Suprapubic skin (tissue), 4 donors: ENCODE measurements around the gene ITGB4. TPM values are rescaled to one million over a fixed set of nuclear protein-coding genes. Genes with fewer than 3 reads are reported as not detected.

Experiments used
- DNase-seq, 2 donors: peaks; one replicate each; pipeline ENCODE4 v3.0.0-alpha.2; 2019; ENCODE audit warnings: low spot score in 2 of 2
- H3K27ac ChIP-seq: fragments of 200-600 bp; sonication (generic); one replicate; pipeline ENCODE4 v1.5.1; 2019
- H3K27me3 ChIP-seq: fragments of 200-600 bp; sonication (generic); one replicate; pipeline ENCODE4 v1.5.1; 2019
- H3K36me3 ChIP-seq: fragments of 200-600 bp; sonication (generic); one replicate; pipeline ENCODE4 v1.5.1; 2019
- H3K4me1 ChIP-seq: fragments of 200-600 bp; sonication (generic); one replicate; pipeline ENCODE4 v1.5.1; 2019
- H3K4me3 ChIP-seq: fragments of 200-600 bp; sonication (generic); one replicate; pipeline ENCODE4 v1.5.1; 2019; ENCODE audit warnings: mild to moderate bottlenecking
- H3K9me3 ChIP-seq: fragments of 200-600 bp; sonication (generic); one replicate; pipeline ENCODE4 v1.5.1; 2019
- EP300 ChIP-seq: sonication (generic); formaldehyde crosslinking; IDR thresholded peaks from one replicate; pipeline ENCODE4 v1.6.1; 2017; ENCODE audit warnings: antibody characterized with exemption
- POLR2A ChIP-seq, 2 donors: fragments of 450-650 bp; IDR thresholded peaks; one replicate each; pipeline ENCODE4 v1.6.1; 2017; ENCODE audit warnings: antibody characterized with exemption in 2 of 2, mild to moderate bottlenecking in 2 of 2, moderate library complexity in 2 of 2
- POLR2AphosphoS5 ChIP-seq, 3 donors: sonication (generic); formaldehyde crosslinking; IDR thresholded peaks; one replicate each; pipeline ENCODE4 v1.6.1; 2017; ENCODE audit warnings: antibody characterized with exemption in 3 of 3
- WGBS: methylation state at CpG from one replicate; pipeline ENCODE4 v1.1.5; 2018; 5-methylcytosine and 5-hydroxymethylcytosine counted together
- total RNA-seq, 4 donors: library from RNA; depleted of rRNA; stranded (reverse); fragments of >200 nt; gene quantifications; one replicate each; pipeline ENCODE4 v1.1.0, GENCODE V29; 2016
- TF ChIP-seq, protein P1 (sequence below), 2 donors: fragments of 200-600 bp in 1 of 2; fragments of 450-650 bp in 1 of 2; sonication (generic) in 1 of 2; IDR thresholded peaks; one replicate each; pipeline ENCODE4 v1.5.1; 2016 to 2019; ENCODE audit warnings: antibody characterized with exemption in 2 of 2, mild to moderate bottlenecking in 1 of 2, moderate library complexity in 1 of 2

The ITGB4 gene
- total RNA-seq, 4 donors from 2014 or later = 382 to 583 (median 474) TPM

DNA sequence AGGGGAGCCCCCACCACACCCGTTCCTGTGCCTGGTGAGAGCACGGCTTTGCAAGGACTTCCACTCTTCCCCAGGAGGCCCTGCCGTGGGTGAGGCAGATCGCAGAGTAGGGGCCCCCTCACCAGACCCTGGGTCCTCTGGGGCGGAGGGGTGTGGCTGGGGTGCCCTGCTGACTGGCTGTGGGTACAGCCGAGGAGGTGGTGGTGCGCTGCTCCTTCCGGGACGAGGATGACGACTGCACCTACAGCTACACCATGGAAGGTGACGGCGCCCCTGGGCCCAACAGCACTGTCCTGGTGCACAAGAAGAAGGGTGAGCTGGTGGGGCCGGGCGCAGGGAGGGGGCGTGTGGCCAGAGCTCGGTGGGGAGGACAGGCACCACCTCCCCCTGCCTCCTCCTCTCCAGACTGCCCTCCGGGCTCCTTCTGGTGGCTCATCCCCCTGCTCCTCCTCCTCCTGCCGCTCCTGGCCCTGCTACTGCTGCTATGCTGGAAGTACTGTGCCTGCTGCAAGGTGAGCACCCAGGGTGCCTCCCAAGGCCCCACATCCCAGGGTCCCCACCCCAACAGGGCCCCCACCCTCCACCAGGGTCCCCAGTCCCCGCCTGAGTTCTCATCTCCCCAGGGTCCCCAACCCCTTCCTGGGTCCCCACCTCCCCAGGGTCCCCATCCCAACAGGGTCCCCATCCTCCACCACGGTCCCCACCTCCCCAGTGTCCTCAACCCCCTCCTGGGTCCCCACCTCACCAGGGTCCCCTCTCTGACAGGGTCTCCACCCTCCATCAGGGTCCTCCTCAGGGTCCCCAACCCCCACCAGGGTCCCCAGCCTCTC, 16.1 kb downstream of the ITGB4 start:
- Histone ChIP-seq H3K4me1 (no peaks in the 10 kb centered on the region), H3K27me3 (no peaks in the 10 kb centered on the region), H3K36me3 (peaks cover 78% of the 10 kb centered on the region), H3K4me3 (no peak overlapping the region), H3K27ac (no peak overlapping the region), H3K9me3 (no peaks in the 10 kb centered on the region)
- 75% methylated on average over 11 of the region's 20 CpGs for WGBS
- TF ChIP-seq POLR2AphosphoS5 (IDR thresholded peaks at IDR 0.05) = no peak
- no peak for TF ChIP-seq POLR2A (IDR thresholded peaks at IDR 0.05)
- TF ChIP-seq, protein P1, sequence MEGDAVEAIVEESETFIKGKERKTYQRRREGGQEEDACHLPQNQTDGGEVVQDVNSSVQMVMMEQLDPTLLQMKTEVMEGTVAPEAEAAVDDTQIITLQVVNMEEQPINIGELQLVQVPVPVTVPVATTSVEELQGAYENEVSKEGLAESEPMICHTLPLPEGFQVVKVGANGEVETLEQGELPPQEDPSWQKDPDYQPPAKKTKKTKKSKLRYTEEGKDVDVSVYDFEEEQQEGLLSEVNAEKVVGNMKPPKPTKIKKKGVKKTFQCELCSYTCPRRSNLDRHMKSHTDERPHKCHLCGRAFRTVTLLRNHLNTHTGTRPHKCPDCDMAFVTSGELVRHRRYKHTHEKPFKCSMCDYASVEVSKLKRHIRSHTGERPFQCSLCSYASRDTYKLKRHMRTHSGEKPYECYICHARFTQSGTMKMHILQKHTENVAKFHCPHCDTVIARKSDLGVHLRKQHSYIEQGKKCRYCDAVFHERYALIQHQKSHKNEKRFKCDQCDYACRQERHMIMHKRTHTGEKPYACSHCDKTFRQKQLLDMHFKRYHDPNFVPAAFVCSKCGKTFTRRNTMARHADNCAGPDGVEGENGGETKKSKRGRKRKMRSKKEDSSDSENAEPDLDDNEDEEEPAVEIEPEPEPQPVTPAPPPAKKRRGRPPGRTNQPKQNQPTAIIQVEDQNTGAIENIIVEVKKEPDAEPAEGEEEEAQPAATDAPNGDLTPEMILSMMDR (IDR thresholded peaks at IDR 0.05) = no peak
- no peak for TF ChIP-seq EP300
- peak in 1 of 2 donors; percentile 58 for DNase-seq

DNA sequence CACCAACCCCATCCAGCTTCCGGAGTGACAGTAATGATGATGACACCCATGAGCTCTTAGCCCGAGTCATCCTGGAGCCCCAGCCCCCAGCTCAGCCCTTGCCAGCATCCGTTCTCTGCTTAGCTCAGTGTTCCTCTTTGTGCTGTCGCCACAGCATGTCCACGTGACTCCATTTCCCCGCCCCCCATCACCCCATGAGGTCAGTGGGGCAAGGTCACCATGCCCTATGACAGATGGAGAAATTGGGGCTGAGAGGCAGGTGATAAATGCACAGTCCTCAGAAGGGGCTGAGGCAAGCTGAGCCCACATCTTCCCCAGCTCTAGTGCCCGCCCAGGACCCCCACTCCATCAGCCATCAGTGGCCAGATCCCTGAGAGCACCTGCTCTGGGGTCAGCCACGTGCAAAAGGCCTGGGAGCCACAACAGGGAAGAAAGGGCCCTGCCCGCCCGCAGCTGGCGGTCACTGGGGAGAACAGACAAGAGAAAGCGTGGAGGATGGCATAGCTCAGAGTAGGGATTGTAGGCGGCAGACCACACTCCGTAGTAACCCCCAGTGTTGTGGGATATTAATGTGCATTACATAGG, 17.1 kb downstream of the ITGB4 start:
- no peak overlapping the region for H3K27ac ChIP-seq
- no peaks in the 10 kb centered on the region for H3K4me1 ChIP-seq
- H3K36me3 ChIP-seq = peaks cover 86% of the 10 kb centered on the region
- WGBS = 69% methylated on average over 11 of the region's 14 CpGs
- no peak for TF ChIP-seq POLR2AphosphoS5 (IDR thresholded peaks at IDR 0.05)
- no peak for TF ChIP-seq POLR2A (IDR thresholded peaks at IDR 0.05)
- TF ChIP-seq, protein P1 (IDR thresholded peaks at IDR 0.05) = no peak
- TF ChIP-seq EP300 = no peak
- peak in 1 of 2 donors; percentile 59 for DNase-seq
- no peaks in the 10 kb centered on the region for H3K27me3 ChIP-seq
- no peak overlapping the region for H3K4me3 ChIP-seq
- no peaks in the 10 kb centered on the region for H3K9me3 ChIP-seq

GRCh38 chr17:75739174-75739573, 17.9 kb downstream of the ITGB4 start:
- no peak for DNase-seq
- Histone ChIP-seq H3K9me3 (no peaks in the 10 kb centered on the region), H3K4me3 (no peak overlapping the region), H3K4me1 (no peaks in the 10 kb centered on the region), H3K36me3 (peaks cover 85% of the 10 kb centered on the region), H3K27ac (no peak overlapping the region), H3K27me3 (no peaks in the 10 kb centered on the region)
- WGBS = 89% methylated on average over 7 of the region's 7 CpGs
- no peak for TF ChIP-seq POLR2A (IDR thresholded peaks at IDR 0.05)
- no peak for TF ChIP-seq EP300
- TF ChIP-seq, protein P1 (IDR thresholded peaks at IDR 0.05) = no peak
- TF ChIP-seq POLR2AphosphoS5 (IDR thresholded peaks at IDR 0.05) = no peak

GRCh38 chr17:75739801-75740200, 18.5 kb downstream of the ITGB4 start:
- peaks cover 83% of the 10 kb centered on the region for H3K36me3 ChIP-seq
- no peak overlapping the region for H3K27ac ChIP-seq
- TF ChIP-seq POLR2AphosphoS5 (IDR thresholded peaks at IDR 0.05) = no peak
- TF ChIP-seq POLR2A (IDR thresholded peaks at IDR 0.05) = no peak
- TF ChIP-seq EP300 = no peak
- TF ChIP-seq, protein P1 (IDR thresholded peaks at IDR 0.05) = no peak
- H3K27me3 ChIP-seq = no peaks in the 10 kb centered on the region
- no peaks in the 10 kb centered on the region for H3K9me3 ChIP-seq
- no peaks in the 10 kb centered on the region for H3K4me1 ChIP-seq
- 91% methylated on average over 12 of the region's 14 CpGs for WGBS
- peak in 1 of 2 donors; percentile 51 for DNase-seq
- H3K4me3 ChIP-seq = no peak overlapping the region

DNA sequence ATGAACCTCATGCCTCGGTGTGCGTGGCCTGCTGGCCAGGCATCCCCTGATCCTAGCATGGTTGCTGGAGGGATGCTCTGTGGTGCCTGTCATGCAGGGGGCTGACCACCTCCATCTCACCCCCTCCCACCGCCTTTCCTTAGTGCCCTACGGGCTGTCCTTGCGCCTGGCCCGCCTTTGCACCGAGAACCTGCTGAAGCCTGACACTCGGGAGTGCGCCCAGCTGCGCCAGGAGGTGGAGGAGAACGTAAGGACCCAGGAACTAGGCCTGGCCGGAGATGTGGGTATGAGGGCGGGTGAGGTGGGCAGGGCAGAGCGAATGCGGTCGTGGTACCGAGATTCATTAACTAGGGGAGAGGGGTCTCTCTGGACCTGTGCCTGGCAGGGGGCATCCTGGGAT, 19.0 kb downstream of the ITGB4 start:
- no peak overlapping the region for H3K27ac ChIP-seq
- H3K9me3 ChIP-seq = no peaks in the 10 kb centered on the region
- H3K27me3 ChIP-seq = no peaks in the 10 kb centered on the region
- H3K36me3 ChIP-seq = peaks cover 83% of the 10 kb centered on the region
- DNase-seq = peak in 1 of 2 donors; percentile 66
- no peak overlapping the region for H3K4me3 ChIP-seq
- 90% methylated on average over 16 of the region's 17 CpGs for WGBS
- TF ChIP-seq POLR2AphosphoS5 (IDR thresholded peaks at IDR 0.05) = no peak
- TF ChIP-seq POLR2A (IDR thresholded peaks at IDR 0.05) = no peak
- no peak for TF ChIP-seq EP300
- no peaks in the 10 kb centered on the region for H3K4me1 ChIP-seq
